ENCODE measurements around the gene BMP10. TPM values are rescaled to one million over a fixed set of nuclear protein-coding genes. Genes with fewer than 3 reads are reported as not detected.

The BMP10 gene
- total and polyA plus RNA-seq, 2 of the 13 experiments (the other 11 are each of a cell fraction or from before 2014, with no cell fraction given) = not detected

DNA sequence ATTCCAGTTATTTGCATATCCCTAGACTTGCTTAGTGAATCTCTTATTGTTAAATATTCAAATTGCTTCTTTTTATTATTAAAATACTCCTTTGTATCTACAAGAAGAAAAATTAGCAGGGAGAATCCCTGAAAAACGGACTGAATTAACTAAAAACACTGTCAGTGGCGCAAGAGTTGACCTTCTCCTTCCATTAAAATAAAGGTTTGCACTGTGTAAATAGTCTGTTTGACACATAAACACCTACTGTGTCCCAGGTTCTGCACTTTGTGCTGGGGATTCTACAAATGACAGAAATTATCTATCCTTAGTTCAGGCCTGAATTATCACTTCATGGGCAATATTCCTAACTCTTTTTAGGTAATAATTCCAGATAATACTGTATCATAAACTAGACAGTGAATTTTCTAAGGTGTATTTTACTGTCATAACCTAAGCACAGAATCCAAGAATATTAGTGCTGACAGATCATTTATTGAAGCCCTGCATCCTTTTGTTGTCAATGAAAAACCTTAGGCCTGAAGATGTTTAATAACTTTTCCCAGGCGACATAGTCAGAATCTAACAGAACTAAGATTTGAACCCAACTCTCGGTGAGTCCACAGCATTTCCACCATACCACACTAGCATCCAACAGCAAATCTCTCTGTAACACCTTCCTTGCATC, 17.0 kb upstream of the BMP10 start (continued):
- TF ChIP-seq, protein P1, sequence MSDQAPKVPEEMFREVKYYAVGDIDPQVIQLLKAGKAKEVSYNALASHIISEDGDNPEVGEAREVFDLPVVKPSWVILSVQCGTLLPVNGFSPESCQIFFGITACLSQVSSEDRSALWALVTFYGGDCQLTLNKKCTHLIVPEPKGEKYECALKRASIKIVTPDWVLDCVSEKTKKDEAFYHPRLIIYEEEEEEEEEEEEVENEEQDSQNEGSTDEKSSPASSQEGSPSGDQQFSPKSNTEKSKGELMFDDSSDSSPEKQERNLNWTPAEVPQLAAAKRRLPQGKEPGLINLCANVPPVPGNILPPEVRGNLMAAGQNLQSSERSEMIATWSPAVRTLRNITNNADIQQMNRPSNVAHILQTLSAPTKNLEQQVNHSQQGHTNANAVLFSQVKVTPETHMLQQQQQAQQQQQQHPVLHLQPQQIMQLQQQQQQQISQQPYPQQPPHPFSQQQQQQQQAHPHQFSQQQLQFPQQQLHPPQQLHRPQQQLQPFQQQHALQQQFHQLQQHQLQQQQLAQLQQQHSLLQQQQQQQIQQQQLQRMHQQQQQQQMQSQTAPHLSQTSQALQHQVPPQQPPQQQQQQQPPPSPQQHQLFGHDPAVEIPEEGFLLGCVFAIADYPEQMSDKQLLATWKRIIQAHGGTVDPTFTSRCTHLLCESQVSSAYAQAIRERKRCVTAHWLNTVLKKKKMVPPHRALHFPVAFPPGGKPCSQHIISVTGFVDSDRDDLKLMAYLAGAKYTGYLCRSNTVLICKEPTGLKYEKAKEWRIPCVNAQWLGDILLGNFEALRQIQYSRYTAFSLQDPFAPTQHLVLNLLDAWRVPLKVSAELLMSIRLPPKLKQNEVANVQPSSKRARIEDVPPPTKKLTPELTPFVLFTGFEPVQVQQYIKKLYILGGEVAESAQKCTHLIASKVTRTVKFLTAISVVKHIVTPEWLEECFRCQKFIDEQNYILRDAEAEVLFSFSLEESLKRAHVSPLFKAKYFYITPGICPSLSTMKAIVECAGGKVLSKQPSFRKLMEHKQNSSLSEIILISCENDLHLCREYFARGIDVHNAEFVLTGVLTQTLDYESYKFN (CRISPR knock-in tag; conservative IDR thresholded peaks at IDR 0.05) = peak; percentile 70
- TF ChIP-seq ZNF331 (CRISPR knock-in tag; IDR thresholded peaks at IDR 0.05) (peak; percentile 36; the same call in 1 of the 2 replicates), ISL2 (CRISPR knock-in tag; IDR thresholded peaks at IDR 0.05) (0 out of 2 replicates have a peak, but pooled peaks have one; percentile 42), FOXO1 (CRISPR knock-in tag; IDR thresholded peaks at IDR 0.05) (peak; percentile 69; the same call in 1 of the 2 replicates), ZFYVE20 (CRISPR knock-in tag; IDR thresholded peaks at IDR 0.05; ENCODE audit: borderline replicate concordance, low read depth) (no peak), AHR (CRISPR knock-in tag; IDR thresholded peaks at IDR 0.05) (no peak), TOPORS (CRISPR knock-in tag; IDR thresholded peaks at IDR 0.05) (no peak), NR2F1 (CRISPR knock-in tag; IDR thresholded peaks at IDR 0.05) (peak; percentile 55 to 69; a peak in 2 of 4 replicates), NR2F6 (IDR thresholded peaks at IDR 0.05) (peak; percentile 78), NR2F6 (CRISPR knock-in tag; IDR thresholded peaks at IDR 0.05) (peak; percentile 71), BCL6 (CRISPR knock-in tag; IDR thresholded peaks at IDR 0.05) (peak; percentile 92), ERF (CRISPR knock-in tag; IDR thresholded peaks at IDR 0.05) (0 out of 2 replicates have a peak, but pooled peaks have one; percentile 35), REL (CRISPR knock-in tag; conservative IDR thresholded peaks at IDR 0.05) (no peak), ZNF160 (CRISPR knock-in tag; IDR thresholded peaks at IDR 0.05) (no peak), HCFC1 (IDR thresholded peaks at IDR 0.05; ENCODE audit: low read depth, low read length) (no peak), SALL1 (CRISPR knock-in tag; IDR thresholded peaks at IDR 0.05) (peak; percentile 19; the same call in 1 of the 2 replicates)
- TF ChIP-seq, protein P2, sequence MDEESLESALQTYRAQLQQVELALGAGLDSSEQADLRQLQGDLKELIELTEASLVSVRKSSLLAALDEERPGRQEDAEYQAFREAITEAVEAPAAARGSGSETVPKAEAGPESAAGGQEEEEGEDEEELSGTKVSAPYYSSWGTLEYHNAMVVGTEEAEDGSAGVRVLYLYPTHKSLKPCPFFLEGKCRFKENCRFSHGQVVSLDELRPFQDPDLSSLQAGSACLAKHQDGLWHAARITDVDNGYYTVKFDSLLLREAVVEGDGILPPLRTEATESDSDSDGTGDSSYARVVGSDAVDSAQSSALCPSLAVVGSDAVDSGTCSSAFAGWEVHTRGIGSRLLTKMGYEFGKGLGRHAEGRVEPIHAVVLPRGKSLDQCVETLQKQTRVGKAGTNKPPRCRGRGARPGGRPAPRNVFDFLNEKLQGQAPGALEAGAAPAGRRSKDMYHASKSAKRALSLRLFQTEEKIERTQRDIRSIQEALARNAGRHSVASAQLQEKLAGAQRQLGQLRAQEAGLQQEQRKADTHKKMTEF (CRISPR knock-in tag; IDR thresholded peaks at IDR 0.05) = 0 out of 2 replicates have a peak, but pooled peaks have one; percentile 42
- TF ChIP-seq, protein P3, sequence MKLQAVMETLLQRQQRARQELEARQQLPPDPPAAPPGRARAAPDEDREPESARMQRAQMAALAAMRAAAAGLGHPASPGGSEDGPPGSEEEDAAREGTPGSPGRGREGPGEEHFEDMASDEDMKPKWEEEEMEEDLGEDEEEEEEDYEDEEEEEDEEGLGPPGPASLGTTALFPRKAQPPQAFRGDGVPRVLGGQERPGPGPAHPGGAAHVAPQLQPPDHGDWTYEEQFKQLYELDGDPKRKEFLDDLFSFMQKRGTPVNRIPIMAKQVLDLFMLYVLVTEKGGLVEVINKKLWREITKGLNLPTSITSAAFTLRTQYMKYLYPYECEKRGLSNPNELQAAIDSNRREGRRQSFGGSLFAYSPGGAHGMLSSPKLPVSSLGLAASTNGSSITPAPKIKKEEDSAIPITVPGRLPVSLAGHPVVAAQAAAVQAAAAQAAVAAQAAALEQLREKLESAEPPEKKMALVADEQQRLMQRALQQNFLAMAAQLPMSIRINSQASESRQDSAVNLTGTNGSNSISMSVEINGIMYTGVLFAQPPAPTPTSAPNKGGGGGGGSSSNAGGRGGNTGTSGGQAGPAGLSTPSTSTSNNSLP (IDR thresholded peaks at IDR 0.05; ENCODE audit: low read depth, low read length) = peak; percentile 57; the same call in 1 of the 2 replicates
- TF ChIP-seq, protein P4, sequence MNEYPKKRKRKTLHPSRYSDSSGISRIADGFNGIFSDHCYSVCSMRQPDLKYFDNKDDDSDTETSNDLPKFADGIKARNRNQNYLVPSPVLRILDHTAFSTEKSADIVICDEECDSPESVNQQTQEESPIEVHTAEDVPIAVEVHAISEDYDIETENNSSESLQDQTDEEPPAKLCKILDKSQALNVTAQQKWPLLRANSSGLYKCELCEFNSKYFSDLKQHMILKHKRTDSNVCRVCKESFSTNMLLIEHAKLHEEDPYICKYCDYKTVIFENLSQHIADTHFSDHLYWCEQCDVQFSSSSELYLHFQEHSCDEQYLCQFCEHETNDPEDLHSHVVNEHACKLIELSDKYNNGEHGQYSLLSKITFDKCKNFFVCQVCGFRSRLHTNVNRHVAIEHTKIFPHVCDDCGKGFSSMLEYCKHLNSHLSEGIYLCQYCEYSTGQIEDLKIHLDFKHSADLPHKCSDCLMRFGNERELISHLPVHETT (CRISPR knock-in tag; conservative IDR thresholded peaks at IDR 0.05) = no peak
- TF ChIP-seq, protein P5, sequence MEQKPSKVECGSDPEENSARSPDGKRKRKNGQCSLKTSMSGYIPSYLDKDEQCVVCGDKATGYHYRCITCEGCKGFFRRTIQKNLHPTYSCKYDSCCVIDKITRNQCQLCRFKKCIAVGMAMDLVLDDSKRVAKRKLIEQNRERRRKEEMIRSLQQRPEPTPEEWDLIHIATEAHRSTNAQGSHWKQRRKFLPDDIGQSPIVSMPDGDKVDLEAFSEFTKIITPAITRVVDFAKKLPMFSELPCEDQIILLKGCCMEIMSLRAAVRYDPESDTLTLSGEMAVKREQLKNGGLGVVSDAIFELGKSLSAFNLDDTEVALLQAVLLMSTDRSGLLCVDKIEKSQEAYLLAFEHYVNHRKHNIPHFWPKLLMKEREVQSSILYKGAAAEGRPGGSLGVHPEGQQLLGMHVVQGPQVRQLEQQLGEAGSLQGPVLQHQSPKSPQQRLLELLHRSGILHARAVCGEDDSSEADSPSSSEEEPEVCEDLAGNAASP (CRISPR knock-in tag; IDR thresholded peaks at IDR 0.05; ENCODE audit: borderline replicate concordance) = 0 out of 2 replicates have a peak, but pooled peaks have one; percentile 18

Data from HepG2 (cell line).